Activated CD4-positive, alpha-beta T cell treated with anti-CD3 and anti-CD28 coated beads for 24 hours (primary cell): Measurements from ENCODE around the gene KANSL1.
"Not testable (repeated sequence)": the region's sequence is repeated elsewhere in the genome, so short reads cannot be mapped to it uniquely, and the experiment has no call there.

Source experiments
- DNase-seq, 2 donors: peaks; one replicate each; pipeline ENCODE4 v3.0.0-alpha.2; 2020; ENCODE audit warnings: low read depth in 2 of 2

KANSL1 gene

DNA sequence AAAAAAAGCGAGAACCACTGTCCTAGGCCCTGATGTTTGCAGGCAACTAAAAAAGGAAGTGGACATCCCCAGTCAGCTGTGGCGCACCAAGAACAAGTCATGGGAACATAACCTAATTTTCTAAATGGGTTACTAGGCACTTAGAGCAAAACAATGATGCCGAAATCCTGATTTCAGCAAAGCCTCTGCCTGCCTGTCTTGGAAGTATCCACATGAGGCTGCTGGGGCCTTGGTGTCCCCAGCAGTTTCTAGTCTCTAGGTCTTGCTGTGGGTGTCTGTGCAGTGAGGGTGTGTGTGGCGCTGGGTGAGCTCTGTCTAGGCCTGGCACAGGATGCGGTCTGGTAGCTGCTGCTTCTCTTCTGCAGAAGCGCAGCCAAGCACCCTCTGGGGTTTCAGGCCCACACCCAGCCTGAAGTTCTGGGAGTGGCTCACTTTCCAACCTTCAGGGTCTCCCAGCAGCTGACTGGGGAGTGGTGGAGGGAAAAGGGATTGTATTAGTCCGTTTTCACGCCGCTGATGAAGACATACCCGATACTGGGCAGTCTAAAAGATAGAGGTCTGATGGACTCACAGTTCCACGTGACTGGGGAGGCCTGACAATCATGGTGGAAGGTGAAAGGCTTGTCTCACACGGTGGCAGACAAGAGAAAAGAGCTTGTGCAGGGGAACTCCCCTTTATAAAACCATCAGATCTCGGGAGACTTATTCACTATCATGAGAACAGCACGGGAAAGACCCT is 173.0 kb downstream of the KANSL1 start:
- peak in 1 of 2 donors; percentile 12 for DNase-seq

DNA sequence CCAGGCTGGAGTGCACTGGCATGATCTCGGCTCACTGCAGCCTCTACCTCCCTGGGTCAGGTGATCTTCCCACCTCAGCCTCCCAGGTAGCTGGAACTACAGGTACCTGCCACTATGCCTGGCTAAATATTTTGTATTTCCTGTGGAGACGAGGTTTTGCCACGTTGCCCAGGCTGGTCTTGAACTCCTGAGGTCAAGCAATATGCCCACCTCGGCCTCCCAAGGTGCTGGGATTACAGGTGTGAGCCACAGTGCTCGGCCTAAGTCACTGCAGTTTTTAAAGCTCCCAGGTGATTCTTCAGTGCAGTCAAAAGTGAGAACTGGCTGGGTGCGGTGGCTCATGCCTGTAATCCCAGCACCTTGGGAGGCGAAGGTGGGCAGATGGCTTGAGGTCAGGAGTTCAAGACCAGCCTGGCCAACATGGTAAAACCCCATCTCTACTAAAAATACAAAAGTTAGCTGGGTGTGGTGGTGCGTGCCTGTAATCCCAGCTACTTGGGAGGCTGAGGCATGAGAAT is 173.8 kb downstream of the KANSL1 start:
- DNase-seq: not testable (repeated sequence)

DNA sequence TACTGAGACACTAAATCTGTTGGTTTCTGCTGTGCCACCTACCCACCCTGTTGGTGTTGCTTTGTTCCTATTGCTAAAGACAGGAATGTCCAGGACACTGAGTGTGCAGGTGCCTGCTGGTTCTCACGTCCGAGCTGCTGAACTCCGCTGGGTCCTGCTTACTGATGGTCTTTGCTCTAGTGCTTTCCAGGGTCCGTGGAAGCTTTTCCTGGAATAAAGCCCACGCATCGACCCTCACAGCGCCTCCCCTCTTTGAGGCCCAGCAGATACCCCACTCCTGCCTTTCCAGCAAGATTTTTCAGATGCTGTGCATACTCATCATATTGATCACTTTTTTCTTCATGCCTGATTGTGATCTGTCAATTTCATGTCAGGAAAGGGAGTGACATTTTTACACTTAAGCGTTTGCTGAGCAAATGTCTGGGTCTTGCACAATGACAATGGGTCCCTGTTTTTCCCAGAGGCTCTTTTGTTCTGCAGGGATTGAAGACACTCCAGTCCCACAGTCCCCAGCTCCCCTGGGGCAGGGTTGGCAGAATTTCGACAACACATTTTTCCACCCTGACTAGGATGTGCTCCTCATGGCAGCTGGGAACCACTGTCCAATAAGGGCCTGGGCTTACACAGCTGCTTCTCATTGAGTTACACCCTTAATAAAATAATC is 179.6 kb downstream of the KANSL1 start:
- DNase-seq: no peak

DNA sequence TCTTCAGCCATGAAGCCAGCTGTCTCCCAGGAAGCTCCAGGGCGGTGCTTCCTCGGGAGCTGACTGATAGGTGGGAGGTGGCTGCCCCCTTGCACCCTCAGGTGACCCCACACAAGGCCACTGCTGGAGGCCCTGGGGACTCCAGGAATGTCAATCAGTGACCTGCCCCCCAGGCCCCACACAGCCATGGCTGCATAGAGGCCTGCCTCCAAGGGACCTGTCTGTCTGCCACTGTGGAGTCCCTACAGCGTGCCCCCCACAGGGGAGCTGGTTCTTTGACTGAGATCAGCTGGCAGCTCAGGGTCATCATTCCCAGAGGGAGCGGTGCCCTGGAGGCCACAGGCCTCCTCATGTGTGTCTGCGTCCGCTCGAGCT is 180.1 kb downstream of the KANSL1 start:
- no peak for DNase-seq

DNA sequence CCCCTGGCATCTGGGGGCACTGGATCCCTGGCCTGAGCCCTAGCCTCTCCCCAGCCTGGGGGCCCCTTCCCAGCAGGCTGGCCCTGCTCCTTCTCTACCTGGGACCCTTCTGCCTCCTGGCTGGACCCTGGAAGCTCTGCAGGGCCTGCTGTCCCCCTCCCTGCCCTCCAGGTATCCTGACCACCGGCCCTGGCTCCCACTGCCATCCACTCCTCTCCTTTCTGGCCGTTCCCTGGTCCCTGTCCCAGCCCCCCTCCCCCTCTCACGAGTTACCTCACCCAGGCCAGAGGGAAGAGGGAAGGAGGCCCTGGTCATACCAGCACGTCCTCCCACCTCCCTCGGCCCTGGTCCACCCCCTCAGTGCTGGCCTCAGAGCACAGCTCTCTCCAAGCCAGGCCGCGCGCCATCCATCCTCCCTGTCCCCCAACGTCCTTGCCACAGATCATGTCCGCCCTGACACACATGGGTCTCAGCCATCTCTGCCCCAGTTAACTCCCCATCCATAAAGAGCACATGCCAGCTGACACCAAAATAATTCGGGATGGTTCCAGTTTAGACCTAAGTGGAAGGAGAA is 180.6 kb downstream of the KANSL1 start:
- no peak for DNase-seq

DNA sequence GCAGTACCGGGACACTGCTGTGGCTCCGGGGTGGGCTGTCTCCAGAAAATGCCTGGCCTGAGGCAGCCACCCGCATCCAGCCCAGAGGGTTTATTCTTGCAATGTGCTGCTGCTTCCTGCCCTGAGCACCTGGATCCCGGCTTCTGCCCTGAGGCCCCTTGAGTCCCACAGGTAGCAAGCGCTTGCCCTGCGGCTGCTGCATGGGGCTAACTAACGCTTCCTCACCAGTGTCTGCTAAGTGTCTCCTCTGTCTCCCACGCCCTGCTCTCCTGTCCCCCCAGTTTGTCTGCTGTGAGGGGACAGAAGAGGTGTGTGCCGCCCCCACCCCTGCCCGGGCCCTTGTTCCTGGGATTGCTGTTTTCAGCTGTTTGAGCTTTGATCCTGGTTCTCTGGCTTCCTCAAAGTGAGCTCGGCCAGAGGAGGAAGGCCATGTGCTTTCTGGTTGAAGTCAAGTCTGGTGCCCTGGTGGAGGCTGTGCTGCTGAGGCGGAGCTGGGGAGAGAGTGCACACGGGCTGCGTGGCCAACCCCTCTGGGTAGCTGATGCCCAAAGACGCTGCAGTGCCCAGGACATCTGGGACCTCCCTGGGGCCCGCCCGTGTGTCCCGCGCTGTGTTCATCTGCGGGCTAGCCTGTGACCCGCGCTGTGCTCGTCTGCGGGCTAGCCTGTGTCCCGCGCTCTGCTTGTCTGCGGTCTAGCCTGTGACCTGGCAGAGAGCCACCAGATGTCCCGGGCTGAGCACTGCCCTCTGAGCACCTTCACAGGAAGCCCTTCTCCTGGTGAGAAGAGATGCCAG is 181.3 kb downstream of the KANSL1 start:
- DNase-seq: no peak

DNA sequence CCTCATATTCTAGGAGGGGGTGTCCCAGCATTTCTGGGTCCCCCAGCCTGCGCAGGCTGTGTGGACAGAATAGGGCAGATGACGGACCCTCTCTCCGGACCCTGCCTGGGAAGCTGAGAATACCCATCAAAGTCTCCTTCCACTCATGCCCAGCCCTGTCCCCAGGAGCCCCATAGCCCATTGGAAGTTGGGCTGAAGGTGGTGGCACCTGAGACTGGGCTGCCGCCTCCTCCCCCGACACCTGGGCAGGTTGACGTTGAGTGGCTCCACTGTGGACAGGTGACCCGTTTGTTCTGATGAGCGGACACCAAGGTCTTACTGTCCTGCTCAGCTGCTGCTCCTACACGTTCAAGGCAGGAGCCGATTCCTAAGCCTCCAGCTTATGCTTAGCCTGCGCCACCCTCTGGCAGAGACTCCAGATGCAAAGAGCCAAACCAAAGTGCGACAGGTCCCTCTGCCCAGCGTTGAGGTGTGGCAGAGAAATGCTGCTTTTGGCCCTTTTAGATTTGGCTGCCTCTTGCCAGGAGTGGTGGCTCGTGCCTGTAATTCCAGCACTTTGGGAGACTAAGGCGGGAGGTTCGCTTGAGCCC is 182.5 kb downstream of the KANSL1 start:
- DNase-seq: no peak

DNA sequence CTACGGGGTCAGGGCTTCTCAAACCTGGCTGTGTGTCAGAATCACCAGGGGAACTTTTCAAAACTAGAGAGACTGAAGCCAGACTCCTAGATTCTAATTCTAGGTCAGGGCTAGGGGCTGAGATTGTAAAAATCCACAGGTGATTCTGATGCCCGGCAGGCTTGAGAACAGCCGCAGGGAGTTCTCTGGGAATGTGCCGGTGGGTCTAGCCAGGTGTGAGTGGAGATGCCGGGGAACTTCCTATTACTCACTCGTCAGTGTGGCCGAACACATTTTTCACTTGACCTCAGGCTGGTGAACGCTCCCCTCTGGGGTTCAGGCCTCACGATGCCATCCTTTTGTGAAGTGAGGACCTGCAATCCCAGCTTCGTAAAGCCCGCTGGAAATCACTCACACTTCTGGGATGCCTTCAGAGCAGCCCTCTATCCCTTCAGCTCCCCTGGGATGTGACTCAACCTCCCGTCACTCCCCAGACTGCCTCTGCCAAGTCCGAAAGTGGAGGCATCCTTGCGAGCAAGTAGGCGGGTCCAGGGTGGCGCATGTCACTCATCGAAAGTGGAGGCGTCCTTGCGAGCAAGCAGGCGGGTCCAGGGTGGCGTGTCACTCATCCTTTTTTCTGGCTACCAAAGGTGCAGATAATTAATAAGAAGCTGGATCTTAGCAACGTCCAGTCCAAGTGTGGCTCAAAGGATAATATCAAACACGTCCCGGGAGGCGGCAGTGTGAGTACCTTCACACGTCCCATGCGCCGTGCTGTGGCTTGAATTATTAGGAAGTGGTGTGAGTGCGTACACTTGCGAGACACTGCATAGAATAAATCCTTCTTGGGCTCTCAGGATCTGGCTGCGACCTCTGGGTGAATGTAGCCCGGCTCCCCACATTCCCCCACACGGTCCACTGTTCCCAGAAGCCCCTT is 183.3 kb downstream of the KANSL1 start:
- DNase-seq: no peak

DNA sequence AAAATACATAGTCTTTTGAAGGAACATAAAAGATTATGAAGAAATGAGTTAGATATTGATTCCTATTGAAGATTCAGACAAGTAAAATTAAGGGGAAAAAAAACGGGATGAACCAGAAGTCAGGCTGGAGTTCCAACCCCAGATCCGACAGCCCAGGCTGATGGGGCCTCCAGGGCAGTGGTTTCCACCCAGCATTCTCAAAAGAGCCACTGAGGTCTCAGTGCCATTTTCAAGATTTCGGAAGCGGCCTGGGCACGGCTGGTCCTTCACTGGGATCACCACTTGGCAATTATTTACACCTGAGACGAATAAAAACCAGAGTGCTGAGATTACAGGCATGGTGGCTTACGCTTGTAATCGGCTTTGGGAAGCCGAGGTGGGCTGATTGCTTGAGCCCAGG is 184.6 kb downstream of the KANSL1 start:
- no peak for DNase-seq

DNA sequence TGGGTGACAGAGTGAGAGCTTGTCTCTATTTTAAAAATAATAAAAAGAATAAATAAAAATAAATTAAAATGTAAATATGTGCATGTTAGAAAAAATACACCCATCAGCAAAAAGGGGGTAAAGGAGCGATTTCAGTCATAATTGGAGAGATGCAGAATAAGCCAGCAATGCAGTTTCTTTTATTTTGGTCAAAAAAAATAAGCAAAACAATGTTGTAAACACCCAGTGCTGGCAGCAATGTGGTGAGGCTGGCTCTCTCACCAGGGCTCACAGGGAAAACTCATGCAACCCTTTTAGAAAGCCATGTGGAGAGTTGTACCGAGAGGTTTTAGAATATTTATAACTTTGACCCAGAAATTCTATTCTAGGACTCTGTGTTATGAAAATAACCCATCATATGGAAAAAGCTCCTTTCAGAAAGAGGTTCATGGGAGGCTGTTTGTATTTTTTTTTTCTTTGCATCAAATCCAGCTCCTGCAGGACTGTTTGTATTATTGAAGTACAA is 185.7 kb downstream of the KANSL1 start:
- DNase-seq: no peak

DNA sequence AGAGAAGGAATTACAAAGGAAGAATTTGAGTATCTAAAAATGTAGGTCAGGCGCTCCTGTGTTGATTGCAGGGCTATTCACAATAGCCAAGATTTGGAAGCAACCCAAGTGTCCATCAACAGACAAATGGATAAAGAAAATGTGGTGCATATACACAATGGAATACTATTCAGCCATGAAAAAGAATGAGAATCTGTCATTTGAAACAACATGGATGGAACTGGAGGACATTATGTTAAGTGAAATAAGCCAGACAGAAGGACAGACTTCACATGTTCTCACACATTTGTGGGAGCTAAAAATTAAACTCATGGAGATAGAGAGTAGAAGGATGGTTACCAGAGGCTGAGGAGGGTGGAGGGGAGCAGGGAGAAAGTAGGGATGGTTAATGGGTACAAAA is 187.1 kb downstream of the KANSL1 start:
- DNase-seq: not testable (repeated sequence)

DNA sequence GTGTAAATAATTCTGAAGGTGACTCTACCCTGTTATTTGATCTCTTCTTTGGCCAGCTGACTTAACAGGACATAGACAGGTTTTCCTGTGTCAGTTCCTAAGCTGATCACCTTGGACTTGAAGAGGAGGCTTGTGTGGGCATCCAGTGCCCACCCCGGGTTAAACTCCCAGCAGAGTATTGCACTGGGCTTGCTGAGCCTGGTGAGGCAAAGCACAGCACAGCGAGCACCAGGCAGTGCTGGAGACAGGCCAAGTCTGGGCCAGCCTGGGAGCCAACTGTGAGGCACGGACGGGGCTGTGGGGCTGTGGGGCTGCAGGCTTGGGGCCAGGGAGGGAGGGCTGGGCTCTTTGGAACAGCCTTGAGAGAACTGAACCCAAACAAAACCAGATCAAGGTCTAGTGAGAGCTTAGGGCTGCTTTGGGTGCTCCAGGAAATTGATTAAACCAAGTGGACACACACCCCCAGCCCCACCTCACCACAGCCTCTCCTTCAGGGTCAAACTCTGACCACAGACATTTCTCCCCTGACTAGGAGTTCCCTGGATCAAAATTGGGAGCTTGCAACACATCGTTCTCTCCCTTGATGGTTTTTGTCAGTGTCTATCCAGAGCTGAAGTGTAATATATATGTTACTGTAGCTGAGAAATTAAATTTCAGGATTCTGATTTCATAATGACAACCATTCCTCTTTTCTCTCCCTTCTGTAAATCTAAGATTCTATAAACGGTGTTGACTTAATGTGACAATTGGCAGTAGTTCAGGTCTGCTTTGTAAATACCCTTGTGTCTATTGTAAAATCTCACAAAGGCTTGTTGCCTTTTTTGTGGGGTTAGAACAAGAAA is 189.1 kb downstream of the KANSL1 start:
- DNase-seq: no peak

DNA sequence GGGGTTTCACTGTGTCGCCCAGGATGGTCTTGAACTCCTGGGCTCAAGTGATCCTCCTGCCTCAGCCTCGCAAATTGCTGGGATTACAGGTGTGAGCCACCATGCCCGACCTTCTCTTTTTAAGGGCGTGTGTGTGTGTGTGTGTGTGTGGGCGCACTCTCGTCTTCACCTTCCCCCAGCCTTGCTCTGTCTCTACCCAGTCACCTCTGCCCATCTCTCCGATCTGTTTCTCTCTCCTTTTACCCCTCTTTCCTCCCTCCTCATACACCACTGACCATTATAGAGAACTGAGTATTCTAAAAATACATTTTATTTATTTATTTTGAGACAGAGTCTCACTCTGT is 190.3 kb downstream of the KANSL1 start:
- no peak for DNase-seq

DNA sequence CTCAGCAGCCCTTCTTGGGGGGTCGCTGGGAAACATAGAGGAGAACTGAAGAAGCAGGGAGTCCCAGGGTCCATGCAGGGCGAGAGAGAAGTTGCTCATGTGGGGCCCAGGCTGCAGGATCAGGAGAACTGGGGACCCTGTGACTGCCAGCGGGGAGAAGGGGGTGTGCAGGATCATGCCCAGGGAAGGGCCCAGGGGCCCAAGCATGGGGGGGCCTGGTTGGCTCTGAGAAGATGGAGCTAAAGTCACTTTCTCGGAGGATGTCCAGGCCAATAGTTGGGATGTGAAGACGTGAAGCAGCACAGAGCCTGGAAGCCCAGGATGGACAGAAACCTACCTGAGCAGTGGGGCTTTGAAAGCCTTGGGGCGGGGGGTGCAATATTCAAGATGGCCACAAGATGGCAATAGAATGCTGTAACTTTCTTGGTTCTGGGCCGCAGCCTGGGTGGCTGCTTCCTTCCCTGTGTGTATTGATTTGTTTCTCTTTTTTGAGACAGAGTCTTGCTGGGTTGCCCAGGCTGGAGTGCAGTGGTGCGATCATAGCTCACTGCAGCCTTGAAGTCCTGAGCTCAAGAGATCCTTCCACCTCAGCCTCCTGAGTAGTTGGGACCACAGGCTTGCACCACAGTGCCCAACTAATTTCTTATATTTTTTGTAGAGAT is 190.8 kb downstream of the KANSL1 start:
- DNase-seq: peak; percentile 65 to 66

DNA sequence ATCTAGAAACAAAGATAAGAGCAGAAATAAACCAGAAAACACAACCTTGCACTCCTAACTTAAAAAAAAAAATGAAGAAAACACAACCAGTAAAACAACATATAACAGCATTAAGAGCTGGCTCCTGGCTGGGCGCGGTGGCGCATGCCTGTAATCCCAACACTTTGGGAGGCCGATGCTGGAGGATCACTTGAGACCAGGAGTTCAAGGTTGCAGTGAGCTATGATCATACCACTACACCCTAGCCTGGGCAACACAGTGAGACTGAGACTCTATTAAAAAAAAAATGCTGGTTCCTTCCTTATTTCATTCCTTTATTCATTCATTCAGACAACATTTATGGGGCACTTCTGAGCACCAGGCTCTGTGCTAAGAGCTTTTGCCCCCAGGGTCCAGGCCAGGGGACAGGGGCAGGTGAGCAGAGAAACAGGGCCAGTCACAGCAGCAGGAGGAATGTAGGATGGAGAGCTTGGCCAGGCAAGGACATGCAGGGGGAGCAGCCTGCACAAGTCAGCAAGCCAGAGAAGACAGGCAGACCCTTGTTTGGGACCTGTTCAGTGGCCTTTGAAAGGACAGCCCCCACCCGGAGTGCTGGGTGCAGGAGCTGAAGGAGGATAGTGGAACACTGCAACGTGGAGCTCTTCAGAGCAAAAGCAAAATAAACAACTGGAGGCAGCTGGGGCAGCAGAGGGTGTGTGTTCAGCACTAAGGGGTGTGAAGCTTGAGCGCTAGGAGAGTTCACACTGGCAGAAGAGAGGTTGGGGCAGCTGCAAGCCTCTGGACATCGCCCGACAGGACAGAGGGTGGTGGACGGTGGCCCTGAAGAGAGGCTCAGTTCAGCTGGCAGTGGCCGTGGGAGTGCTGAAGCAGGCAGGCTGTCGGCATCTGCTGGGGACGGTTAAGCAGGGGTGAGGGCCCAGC is 191.6 kb downstream of the KANSL1 start:
- DNase-seq: no peak

DNA sequence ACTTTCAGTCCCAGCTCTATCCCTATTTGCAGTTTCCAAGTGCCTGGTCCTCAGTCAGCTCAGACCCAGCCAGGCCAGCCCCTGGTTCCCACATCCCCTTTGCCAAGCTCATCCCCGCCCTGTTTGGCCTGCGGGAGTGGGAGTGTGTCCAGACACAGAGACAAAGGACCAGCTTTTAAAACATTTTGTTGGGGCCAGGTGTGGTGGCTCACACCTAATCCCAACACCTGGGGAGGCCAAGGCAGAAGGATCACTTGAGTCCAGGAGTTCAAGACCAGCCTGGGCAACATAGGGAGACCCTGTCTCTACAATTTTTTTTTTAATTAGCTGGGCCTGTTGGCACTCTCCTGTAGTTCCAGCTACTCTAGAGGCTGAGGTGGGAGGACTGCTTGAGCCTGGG is 192.5 kb downstream of the KANSL1 start:
- DNase-seq: no peak

DNA sequence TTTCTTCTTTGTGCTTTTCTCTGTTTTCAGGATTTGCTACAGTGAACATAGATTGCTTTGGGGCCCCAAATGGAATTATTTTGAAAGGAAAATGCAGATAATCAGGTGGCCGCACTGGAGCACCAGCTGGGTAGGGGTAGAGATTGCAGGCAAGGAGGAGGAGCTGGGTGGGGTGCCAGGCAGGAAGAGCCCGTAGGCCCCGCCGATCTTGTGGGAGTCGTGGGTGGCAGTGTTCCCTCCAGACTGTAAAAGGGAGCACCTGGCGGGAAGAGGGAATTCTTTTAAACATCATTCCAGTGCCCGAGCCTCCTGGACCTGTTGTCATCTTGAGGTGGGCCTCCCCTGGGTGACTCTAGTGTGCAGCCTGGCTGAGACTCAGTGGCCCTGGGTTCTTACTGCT is 192.9 kb downstream of the KANSL1 start:
- DNase-seq: no peak

DNA sequence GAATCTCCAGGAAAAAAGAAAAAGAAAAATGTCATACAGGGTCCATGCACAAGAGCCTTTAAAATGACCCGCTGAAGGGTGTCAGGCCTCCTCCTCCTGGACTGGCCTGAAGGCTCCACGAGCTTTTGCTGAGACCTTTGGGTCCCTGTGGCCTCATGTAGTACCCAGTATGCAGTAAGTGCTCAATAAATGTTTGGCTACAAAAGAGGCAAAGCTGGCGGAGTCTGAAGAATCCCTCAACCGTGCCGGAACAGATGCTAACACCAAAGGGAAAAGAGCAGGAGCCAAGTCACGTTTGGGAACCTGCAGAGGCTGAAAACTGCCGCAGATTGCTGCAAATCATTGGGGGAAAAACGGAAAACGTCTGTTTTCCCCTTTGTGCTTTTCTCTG is 193.3 kb downstream of the KANSL1 start:
- no peak for DNase-seq
